Fibroblast of pulmonary artery (primary cell): ENCODE measurements around the gene KLHL33.

Experiments
- DNase-seq: peaks from one replicate; pipeline ENCODE4 v3.0.0-alpha.2; 2010; ENCODE audit warnings: low read depth
- H3K4me3 ChIP-seq: replicated peaks from 2 replicates; pipeline ENCODE4 v1.5.1; 2011; ENCODE audit warnings: low read depth, mild to moderate bottlenecking, control low read depth, low read length, moderate library complexity
- TF ChIP-seq, protein P1 (sequence below): IDR thresholded peaks from 2 replicates; pipeline ENCODE4 v1.5.1; 2011; ENCODE audit warnings: mild to moderate bottlenecking, control low read depth, low read length, inconsistent platforms; ENCODE audit errors: missing control alignments

Gene KLHL33

DNA sequence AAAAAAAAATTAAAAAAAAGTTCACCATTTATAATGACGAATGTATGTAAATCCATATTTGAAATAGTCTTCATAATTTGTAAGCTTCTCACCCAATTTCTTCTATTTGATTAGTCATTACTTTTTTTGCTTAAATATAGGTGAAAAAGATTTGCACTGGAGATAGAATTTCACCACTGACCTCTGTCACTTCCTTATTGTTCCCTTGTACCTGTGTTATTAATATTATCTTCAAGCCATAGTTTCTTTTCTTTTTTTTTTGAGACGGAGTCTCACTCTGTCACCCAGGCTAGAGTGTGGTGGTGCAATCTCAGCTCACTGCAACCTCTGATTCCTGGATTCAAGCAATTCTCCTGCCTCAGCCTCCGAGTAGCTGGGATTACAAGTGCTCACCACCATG, 38.5 kb downstream of the KLHL33 start:
- TF ChIP-seq, protein P1, sequence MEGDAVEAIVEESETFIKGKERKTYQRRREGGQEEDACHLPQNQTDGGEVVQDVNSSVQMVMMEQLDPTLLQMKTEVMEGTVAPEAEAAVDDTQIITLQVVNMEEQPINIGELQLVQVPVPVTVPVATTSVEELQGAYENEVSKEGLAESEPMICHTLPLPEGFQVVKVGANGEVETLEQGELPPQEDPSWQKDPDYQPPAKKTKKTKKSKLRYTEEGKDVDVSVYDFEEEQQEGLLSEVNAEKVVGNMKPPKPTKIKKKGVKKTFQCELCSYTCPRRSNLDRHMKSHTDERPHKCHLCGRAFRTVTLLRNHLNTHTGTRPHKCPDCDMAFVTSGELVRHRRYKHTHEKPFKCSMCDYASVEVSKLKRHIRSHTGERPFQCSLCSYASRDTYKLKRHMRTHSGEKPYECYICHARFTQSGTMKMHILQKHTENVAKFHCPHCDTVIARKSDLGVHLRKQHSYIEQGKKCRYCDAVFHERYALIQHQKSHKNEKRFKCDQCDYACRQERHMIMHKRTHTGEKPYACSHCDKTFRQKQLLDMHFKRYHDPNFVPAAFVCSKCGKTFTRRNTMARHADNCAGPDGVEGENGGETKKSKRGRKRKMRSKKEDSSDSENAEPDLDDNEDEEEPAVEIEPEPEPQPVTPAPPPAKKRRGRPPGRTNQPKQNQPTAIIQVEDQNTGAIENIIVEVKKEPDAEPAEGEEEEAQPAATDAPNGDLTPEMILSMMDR, result no peak
- DNase-seq, result no peak
- H3K4me3 ChIP-seq, result no peak overlapping the region

DNA sequence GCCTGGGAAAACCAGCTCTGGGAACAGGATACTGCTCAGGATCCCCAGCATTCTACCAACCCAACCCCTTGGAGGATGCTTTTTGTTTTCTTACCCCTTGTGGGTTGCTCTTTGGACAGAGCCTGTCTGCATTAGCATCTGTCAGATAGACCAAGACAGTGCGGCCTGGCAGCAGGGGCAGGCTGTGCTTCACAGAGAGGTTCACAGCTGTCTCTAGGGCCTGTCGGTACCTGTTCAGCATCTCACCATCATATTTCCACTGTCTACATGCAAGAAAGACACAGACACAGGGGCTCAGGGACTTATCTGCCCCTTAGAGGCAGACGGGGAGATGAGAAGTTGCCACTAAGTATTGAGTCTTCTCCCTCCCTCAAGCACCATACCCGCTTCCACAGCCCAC, 44.5 kb downstream of the KLHL33 start:
- TF ChIP-seq, protein P1, result no peak
- no peak overlapping the region for H3K4me3 ChIP-seq
- no peak for DNase-seq

DNA sequence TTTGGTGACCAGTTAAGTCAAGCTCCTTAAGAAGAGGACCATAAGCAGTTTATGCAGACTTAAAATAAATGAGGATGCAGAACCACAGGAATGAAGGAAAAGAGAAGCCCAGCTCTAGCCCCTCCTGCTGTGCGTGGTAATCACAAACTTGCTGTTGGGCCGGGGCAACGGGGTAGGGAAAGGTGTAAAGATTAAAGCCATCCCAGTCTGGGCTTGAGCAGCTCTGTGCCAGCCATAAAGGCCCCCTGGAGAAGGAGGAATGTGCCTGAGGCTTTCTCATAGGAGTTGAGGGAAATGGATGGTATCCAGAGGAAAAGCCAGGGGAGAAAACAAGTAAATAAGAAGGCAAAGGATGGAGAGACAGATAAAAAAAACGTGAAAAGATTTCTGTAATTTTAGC, 47.8 kb downstream of the KLHL33 start:
- no peak overlapping the region for H3K4me3 ChIP-seq
- TF ChIP-seq, protein P1, result no peak
- DNase-seq, result no peak

DNA sequence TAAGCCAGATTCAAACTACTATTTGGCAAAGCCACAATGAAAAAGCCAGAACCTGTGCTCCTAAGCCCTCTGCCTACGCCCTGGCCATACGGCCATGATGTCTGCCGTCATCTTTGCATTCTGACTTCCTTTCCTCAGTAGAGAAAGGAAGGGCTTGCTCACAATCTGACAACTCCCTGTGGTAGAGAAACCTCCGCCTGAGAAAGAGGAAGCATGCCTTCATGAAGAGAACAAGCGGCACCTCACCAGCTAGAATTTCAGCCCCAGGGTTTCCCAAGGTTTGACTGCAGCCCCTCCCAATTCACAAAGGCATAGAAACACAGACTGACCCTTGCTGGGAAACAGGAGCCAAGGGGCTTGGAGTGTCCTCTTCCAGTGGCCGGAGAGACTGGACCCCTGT, 48.4 kb downstream of the KLHL33 start:
- TF ChIP-seq, protein P1, result no peak
- DNase-seq, result no peak

DNA sequence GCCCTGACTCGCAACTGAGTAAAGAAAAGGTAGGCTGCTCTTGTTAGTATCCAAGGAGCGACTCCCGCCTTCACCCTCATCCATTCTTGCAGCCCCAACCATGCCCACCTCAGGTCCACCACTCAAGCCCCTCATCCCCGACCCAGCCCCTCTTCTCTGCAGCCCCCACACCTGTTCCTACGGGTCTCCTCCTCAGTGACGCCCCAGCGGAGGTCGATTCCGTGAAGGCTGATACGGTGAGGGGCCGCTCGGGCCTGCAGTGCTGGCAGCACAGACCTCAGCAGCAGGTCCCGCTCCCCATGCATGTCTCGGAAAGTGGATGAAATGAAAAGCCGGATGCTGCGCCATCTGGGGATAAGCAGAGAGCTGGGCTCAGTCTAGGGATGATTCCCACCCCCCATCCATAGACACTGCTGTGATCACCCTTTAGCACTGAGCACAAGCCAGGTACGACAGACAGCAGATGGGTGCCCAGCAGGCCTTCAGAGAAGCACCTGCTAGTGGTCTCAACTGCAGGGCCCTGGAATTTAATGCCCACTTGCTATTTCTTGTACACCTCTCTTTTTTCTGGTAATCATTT, 49.6 kb downstream of the KLHL33 start:
- TF ChIP-seq, protein P1, result no peak
- no peak for DNase-seq
- H3K4me3 ChIP-seq, result no peak overlapping the region

More for the DNA sequence above, 48.4 kb downstream of the KLHL33 start:
- no peak overlapping the region for H3K4me3 ChIP-seq

DNA sequence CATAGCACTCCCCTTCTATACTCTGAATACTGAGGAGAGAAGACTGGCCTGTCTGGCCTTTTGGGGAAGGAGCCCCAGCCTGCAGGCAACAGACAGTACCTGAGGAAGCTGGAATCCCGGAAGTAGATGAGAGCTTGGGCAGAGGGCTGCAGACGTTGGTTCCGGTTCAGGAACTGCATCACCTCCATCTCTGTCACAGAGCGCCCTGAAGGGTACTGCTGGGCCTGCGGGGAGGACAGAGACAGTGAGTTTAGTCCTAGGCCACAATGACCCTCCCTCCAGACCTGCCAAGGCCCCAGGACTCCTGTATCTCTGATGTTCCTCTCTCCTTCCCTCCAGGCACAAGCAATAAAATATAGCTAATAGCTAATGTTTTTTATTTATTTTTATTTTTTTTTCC, 51.1 kb downstream of the KLHL33 start:
- no peak overlapping the region for H3K4me3 ChIP-seq
- TF ChIP-seq, protein P1, result no peak
- DNase-seq, result no peak

DNA sequence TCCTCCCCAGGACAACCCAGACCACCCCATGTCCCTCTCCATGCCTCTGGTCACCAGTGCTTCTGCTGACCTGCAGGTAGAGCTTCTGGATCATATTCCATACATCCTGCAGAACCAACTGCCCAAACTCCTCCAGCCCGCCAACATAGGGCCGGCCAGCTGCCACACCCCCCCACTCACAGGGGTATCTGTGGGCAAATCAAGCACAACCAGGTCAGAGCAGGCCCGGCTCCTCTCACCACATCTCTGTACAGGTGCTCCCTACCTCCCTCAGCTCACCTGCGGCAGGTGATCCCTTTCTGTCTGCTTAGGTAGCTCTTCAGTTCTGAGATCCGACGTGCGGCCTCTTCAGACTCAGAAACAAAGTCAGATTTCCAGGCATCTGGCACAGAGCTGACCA, 51.6 kb downstream of the KLHL33 start:
- DNase-seq, result no peak
- H3K4me3 ChIP-seq, result no peak overlapping the region
- TF ChIP-seq, protein P1, result no peak
